T-helper 17 cell (primary cell): Measurements from ENCODE around the gene TFCP2. TPM values are rescaled to one million over a fixed set of nuclear protein-coding genes. Genes with fewer than 3 reads are reported as not detected.

Source experiments
- ATAC-seq: fragments of 150-1000 bp; cut with Tn5 transposase; 2 replicates; pipeline ENCODE4 v1.10.0; 2021; ENCODE audit warnings: mild to moderate bottlenecking, moderate library complexity
- DNase-seq, 3 donors: peaks; one replicate each; pipeline versions ENCODE4 v3.0.0 to v3.0.0-alpha.2; 2020 to 2021
- H3K9me3 ChIP-seq: one replicate; pipeline ENCODE4 v1.7.0; 2013; ENCODE audit warnings: low read length, mild to moderate bottlenecking; ENCODE audit not compliant: control insufficient read depth, poor library complexity, severe bottlenecking
- H3K27ac Mint-ChIP-seq: one replicate; pipeline ENCODE4 v1.8.0; 2022; ENCODE audit warnings: mild to moderate bottlenecking, moderate library complexity, mixed read lengths
- H3K27me3 Mint-ChIP-seq: one replicate; pipeline ENCODE4 v1.8.0; 2022; ENCODE audit warnings: mixed read lengths
- H3K36me3 Mint-ChIP-seq: one replicate; pipeline ENCODE4 v1.8.0; 2022; ENCODE audit warnings: low read depth, mixed read lengths
- H3K4me1 Mint-ChIP-seq: one replicate; pipeline ENCODE4 v1.8.0; 2022; ENCODE audit warnings: mild to moderate bottlenecking, mixed read lengths
- H3K4me3 Mint-ChIP-seq: one replicate; pipeline ENCODE4 v1.8.0; 2022; ENCODE audit warnings: mild to moderate bottlenecking, moderate library complexity, mixed read lengths
- total RNA-seq, 4 donors: library from RNA in 2 of 4; stranded (reverse) in 2 of 4; gene quantifications; one replicate each; pipeline ENCODE4 v1.2.3 and lab custom pipeline; 2022 to 2026

Gene TFCP2
- total RNA-seq, 2 donors from 2014 or later, result 15.7 to 20.5 TPM

- no peaks in the 10 kb centered on the region for H3K9me3 ChIP-seq
- H3K36me3 Mint-ChIP-seq, result no peaks in the 10 kb centered on the region
- no peak overlapping the region for H3K27ac Mint-ChIP-seq
- DNase-seq (no peak), ATAC-seq (no peak)
- H3K27me3 Mint-ChIP-seq, result no peaks in the 10 kb centered on the region
- H3K4me3 Mint-ChIP-seq, result no peak overlapping the region
- H3K4me1 Mint-ChIP-seq, result peaks cover 3% of the 10 kb centered on the region
Measured at GRCh38 chr12:51122844-51123243, 50.1 kb downstream of the TFCP2 start.

- no peaks in the 10 kb centered on the region for H3K9me3 ChIP-seq
- Mint-ChIP-seq H3K27ac (no peak overlapping the region), H3K4me3 (no peak overlapping the region), H3K27me3 (no peaks in the 10 kb centered on the region), H3K36me3 (peaks cover 7% of the 10 kb centered on the region), H3K4me1 (peaks cover 3% of the 10 kb centered on the region)
- DNase-seq, result no peak
- ATAC-seq, result no peak
Measured at GRCh38 chr12:51118706-51119105, 54.2 kb downstream of the TFCP2 start.

DNA sequence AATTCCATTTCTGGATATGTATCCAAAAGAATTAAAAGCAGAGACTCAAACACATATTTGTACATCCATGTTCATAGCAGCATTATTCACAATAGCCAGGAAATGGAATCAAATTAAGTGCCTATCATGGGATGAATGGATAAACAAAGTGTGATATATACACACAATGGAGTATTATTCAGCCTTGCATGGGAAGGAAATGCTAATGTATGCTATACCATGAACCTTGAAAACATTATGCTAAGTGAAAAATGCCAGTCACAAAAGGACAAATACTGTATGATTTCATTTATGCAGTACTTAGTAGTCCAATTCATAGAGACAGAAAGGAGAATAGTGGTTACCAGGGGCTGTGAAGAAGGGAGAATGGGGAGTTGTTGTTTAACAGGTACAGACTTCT is 57.4 kb downstream of the TFCP2 start:
- Mint-ChIP-seq H3K27me3 (no peaks in the 10 kb centered on the region), H3K36me3 (peaks cover 9% of the 10 kb centered on the region), H3K4me3 (no peak overlapping the region), H3K27ac (no peak overlapping the region), H3K4me1 (peaks cover 3% of the 10 kb centered on the region)
- H3K9me3 ChIP-seq, result no peaks in the 10 kb centered on the region
- no peak for DNase-seq
- no peak for ATAC-seq

DNA sequence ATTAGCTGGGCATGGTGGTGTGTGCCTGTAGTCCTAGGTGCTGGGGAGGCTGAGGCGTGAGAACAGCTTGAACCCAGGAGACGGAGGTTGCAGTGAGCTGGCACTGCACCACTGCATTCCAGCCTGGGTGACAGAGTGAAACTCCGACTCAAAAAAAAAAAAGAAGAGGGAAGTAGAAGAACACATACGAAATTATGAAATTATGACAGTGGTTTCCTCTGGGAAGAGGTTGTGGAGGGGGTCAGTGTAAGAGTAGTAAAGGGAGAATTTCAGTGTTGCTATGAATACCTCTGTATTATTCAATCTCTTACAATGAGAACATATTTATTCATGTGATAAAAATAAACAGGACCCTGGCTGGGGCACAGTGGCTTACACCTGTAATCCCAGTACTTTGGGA is 64.8 kb downstream of the TFCP2 start:
- Mint-ChIP-seq H3K27ac (no peak overlapping the region), H3K4me3 (no peak overlapping the region), H3K36me3 (no peaks in the 10 kb centered on the region), H3K4me1 (no peaks in the 10 kb centered on the region), H3K27me3 (no peaks in the 10 kb centered on the region)
- ATAC-seq (no peak), DNase-seq (no peak)
- H3K9me3 ChIP-seq, result no peaks in the 10 kb centered on the region

- Mint-ChIP-seq H3K27me3 (no peaks in the 10 kb centered on the region), H3K27ac (no peak overlapping the region), H3K4me1 (no peaks in the 10 kb centered on the region), H3K4me3 (no peak overlapping the region), H3K36me3 (peaks cover 5% of the 10 kb centered on the region)
- no peak for ATAC-seq
- no peak for DNase-seq
- H3K9me3 ChIP-seq, result no peaks in the 10 kb centered on the region
Measured at GRCh38 chr12:51103977-51104376, 69.0 kb downstream of the TFCP2 start.

DNA sequence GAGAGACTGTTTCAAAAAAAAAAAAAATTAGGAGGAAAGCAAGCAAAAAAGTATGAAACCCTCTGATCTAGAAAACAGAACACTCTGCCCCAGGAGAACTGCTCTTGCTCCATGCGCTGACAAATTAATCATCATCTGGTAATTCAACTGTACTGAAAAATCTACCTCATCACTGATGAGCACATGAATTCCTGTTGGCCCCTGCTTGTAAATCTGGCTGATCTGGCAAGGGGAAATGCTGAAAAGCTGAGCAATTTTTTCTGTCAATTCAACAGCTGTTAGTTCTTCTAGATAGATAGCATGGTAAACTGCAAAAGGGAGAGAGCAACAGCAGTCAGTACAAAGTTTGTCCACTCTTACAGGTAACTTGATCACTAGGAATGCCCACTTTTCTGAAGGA is 74.3 kb downstream of the TFCP2 start:
- no peaks in the 10 kb centered on the region for H3K9me3 ChIP-seq
- Mint-ChIP-seq H3K36me3 (peaks cover 8% of the 10 kb centered on the region), H3K27me3 (no peaks in the 10 kb centered on the region), H3K4me1 (no peaks in the 10 kb centered on the region), H3K4me3 (no peak overlapping the region), H3K27ac (no peak overlapping the region)
- ATAC-seq, result no peak
- DNase-seq, result no peak

DNA sequence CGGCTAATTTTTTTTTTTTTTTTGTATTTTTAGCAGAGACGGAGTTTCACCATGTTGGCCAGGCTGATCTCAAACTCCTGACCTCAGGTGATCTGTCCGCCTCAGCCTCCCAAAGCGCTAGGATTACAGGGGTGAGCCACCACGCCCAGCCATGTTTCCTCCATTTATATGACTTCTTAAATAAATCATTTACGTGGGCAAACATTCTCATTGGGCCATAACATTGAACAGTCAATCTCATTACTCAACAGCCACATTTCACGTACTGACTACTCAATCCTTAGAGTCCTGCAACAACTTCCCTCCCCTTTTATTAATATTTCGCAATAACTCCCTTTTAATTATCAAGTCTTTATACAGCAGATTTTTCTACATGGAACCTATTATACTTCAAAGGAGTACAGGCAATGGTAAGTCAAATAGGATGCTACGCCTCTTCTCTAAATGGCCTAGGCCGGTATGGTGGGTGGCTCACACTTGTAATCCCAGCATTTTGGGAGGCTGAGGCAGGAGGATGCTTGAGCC is 82.2 kb downstream of the TFCP2 start:
- no peaks in the 10 kb centered on the region for H3K9me3 ChIP-seq
- Mint-ChIP-seq H3K27me3 (no peaks in the 10 kb centered on the region), H3K27ac (no peak overlapping the region), H3K4me1 (peaks cover 9% of the 10 kb centered on the region), H3K4me3 (no peak overlapping the region), H3K36me3 (peaks cover 3% of the 10 kb centered on the region)
- ATAC-seq (no peak), DNase-seq (no peak)

DNA sequence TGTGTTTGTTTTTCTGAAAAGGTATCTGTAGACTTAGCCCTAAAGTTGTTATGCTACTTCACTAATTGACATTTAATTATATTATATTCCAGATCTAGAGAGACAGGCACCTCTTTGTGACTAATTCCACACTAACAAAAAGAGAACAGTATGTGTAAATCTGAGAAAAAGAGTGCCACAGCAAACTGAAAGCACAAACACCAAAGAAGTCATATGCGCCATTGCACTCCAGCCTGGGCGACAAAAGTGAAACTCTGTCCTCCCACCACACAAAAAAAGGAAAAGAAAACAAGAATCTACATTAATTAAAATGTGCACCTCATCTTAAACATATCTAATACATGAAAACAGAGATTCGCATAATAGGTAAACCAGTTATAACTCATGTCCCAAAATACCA is 85.1 kb downstream of the TFCP2 start:
- H3K27me3 Mint-ChIP-seq, result no peaks in the 10 kb centered on the region
- peak overlapping the region; percentile 68 for H3K27ac Mint-ChIP-seq
- H3K36me3 Mint-ChIP-seq, result no peaks in the 10 kb centered on the region
- no peak overlapping the region for H3K4me3 Mint-ChIP-seq
- ATAC-seq (no peak), DNase-seq (no peak)
- peaks cover 15% of the 10 kb centered on the region for H3K4me1 Mint-ChIP-seq
- H3K9me3 ChIP-seq, result no peaks in the 10 kb centered on the region

DNA sequence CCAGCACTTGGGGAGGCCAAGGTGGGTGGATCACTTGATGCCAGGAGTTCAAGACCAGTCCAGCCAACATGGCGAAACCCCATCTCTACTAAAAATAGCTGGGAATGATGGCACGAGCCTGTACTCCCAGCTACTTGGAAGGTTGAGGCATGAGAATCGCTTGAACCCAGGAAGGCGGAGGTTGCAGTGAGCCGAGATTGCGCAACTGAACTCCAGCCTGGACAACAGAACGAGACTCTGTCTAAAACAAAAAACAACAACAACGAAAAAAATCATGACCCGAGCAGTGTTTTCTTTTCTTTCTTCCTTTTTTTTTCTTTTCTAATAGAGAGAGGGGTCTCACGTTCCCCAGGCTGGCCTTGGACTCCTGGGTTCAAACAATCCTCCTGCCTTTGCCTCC is 86.0 kb downstream of the TFCP2 start:
- ATAC-seq, result no peak

DNA sequence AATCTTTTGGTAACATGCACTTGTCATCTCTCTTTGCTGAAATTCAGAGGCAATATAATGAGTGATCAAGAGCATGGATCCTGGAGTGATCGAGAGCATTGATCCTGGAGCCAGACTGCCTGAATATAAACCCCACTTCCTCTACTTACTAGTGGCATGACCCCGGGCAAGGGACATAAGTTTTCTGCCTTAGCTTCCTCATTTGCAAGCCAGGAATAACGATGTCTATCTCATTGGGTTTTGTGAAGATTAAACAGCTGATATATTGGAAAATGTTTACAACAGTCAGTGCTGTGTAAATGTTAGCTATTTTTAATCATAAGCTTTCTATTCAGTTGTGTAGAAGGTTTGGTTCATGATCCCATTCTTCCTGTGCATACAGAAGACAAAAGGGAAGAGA is 87.2 kb downstream of the TFCP2 start:
- Mint-ChIP-seq H3K27ac (no peak overlapping the region), H3K4me3 (no peak overlapping the region), H3K27me3 (no peaks in the 10 kb centered on the region), H3K36me3 (peaks cover 2% of the 10 kb centered on the region), H3K4me1 (peaks cover 26% of the 10 kb centered on the region)
- ATAC-seq (no peak), DNase-seq (no peak)
- no peaks in the 10 kb centered on the region for H3K9me3 ChIP-seq

More for the DNA sequence above, 86.0 kb downstream of the TFCP2 start:
- peak overlapping the region; percentile 68 for H3K27ac Mint-ChIP-seq
- H3K4me1 Mint-ChIP-seq, result peaks cover 24% of the 10 kb centered on the region
- peaks cover 2% of the 10 kb centered on the region for H3K36me3 Mint-ChIP-seq
- H3K4me3 Mint-ChIP-seq, result no peak overlapping the region
- no peaks in the 10 kb centered on the region for H3K27me3 Mint-ChIP-seq
- H3K9me3 ChIP-seq, result no peaks in the 10 kb centered on the region
- no peak for DNase-seq

GRCh38 chr12:51083126-51083833 is 89.7 kb downstream of the TFCP2 start, which contains the start of gene CSRNP2:
TSS of gene CSRNP2 (minus strand) at chr12:51083596. CDS start at chr12:51076561, 7,035 bp downstream.
- H3K27me3 Mint-ChIP-seq, result no peaks in the 10 kb centered on the region
- peak within 1 kb of the TSS; percentile 97 for H3K27ac Mint-ChIP-seq

DNA sequence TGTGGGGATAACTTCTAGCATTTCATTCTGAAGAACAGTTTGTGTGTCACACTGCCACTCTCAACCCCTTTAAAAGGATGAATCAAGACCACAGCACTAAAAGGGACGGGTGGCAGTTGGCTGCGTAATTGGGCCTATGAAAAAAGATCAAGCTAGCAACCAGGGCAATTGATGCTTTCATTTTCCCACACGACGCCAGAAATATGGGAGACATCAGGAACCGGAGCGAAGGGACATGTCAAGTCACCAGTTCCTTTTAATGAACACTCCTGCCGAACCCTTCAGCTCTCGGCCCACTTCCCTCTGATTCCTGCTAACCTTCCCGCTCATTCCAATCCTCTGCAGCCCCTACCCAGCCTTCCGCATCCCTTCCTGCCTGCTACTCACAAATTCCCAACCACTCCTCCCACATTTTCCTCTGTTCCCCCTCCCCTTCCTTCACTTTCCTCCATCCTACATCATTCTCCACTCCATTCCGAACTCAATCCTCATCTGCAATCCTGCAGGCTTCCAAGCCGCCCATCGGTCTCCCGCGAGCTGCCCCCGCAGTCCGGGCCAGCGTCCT is 90.3 kb downstream of the TFCP2 start:
- no peak for ATAC-seq
- Mint-ChIP-seq H3K27ac (peak overlapping the region; percentile 97), H3K27me3 (no peaks in the 10 kb centered on the region), H3K36me3 (peaks cover 2% of the 10 kb centered on the region), H3K4me1 (peaks cover 32% of the 10 kb centered on the region), H3K4me3 (peak overlapping the region; percentile 99)
- H3K9me3 ChIP-seq, result no peaks in the 10 kb centered on the region
- DNase-seq, result no peak

More at GRCh38 chr12:51083126-51083833, 89.7 kb downstream of the TFCP2 start, which contains the start of gene CSRNP2:
- H3K4me1 Mint-ChIP-seq, result peaks cover 30% of the 10 kb centered on the region
- peak within 1 kb of the TSS; percentile 99 for H3K4me3 Mint-ChIP-seq
- peaks cover 2% of the 10 kb centered on the region for H3K36me3 Mint-ChIP-seq
- no peaks in the 10 kb centered on the region for H3K9me3 ChIP-seq
- peak; percentile 100 for ATAC-seq
- peak; percentile 88 to 94 (median 92) for DNase-seq

- ATAC-seq (no peak), DNase-seq (no peak)
- peaks cover 37% of the 10 kb centered on the region for H3K4me1 Mint-ChIP-seq
- H3K9me3 ChIP-seq, result no peaks in the 10 kb centered on the region
- H3K4me3 Mint-ChIP-seq, result peak overlapping the region; percentile 70
- no peaks in the 10 kb centered on the region for H3K27me3 Mint-ChIP-seq
- H3K27ac Mint-ChIP-seq, result no peak overlapping the region
- peaks cover 2% of the 10 kb centered on the region for H3K36me3 Mint-ChIP-seq
Measured at GRCh38 chr12:51081421-51081820, 91.5 kb downstream of the TFCP2 start.

DNA sequence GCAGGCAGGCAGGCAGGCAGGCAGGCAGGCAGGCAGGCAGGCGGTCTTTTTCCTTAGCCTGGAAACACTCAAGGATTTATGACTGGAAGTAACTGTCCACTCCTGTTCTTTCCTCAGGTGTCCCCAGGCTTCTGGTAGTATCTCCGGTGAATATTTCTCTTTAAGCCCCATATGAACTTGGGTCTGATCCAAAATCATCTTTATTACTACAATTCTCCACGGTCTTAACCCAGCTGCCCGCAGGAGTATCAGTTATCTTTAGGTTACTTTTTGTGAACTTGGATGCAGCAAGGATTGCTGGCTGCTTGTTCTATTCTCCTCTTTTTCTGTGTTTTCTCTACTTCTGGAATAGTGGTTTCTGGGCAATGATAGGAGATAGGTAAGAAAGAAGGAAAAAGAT is 92.8 kb downstream of the TFCP2 start:
- Mint-ChIP-seq H3K27me3 (no peaks in the 10 kb centered on the region), H3K27ac (no peak overlapping the region), H3K4me1 (peaks cover 40% of the 10 kb centered on the region), H3K36me3 (peaks cover 2% of the 10 kb centered on the region), H3K4me3 (no peak overlapping the region)
- no peaks in the 10 kb centered on the region for H3K9me3 ChIP-seq
- DNase-seq (no peak), ATAC-seq (no peak)
